ENCODE results near the gene BSG.

BSG gene

GRCh38 chr19:542173-542866, 30.1 kb upstream of the BSG start:
- no peaks in the 10 kb centered on the region for H3K4me1 ChIP-seq (ENCODE audit: control insufficient read depth, insufficient read depth, low read length, unreplicated experiment)
- no peaks in the 10 kb centered on the region for H3K79me2 ChIP-seq (ENCODE audit: control insufficient read depth, insufficient read depth, low read length, unreplicated experiment)
- H3K27ac ChIP-seq (ENCODE audit: low read depth, low read length) = no peak overlapping the region
- no peak overlapping the region for H3K4me3 ChIP-seq (ENCODE audit: low read depth, low read length)
- H3K27me3 ChIP-seq (ENCODE audit: insufficient read depth, low read length) = no peaks in the 10 kb centered on the region
- no peak overlapping the region for H2AFZ ChIP-seq (ENCODE audit: low read length, unreplicated experiment)
- H3K36me3 ChIP-seq (ENCODE audit: insufficient read depth, low read length) = no peaks in the 10 kb centered on the region

- Histone ChIP-seq H3K27ac (ENCODE audit: low read depth, low read length) (no peak within 1 kb of the TSS), H3K79me2 (ENCODE audit: control insufficient read depth, insufficient read depth, low read length, unreplicated experiment) (no peaks in the 10 kb centered on the region), H3K27me3 (ENCODE audit: insufficient read depth, low read length) (no peaks in the 10 kb centered on the region)
These were observed 28.3 kb upstream of the BSG start, which contains the start of gene GZMM for GRCh38 chr19:543910-544608. Gene GZMM (plus strand): TSS chr19:544053. CDS start chr19:544072, 19 bp downstream.

GRCh38 chr19:547117-547516, 25.3 kb upstream of the BSG start:
- Histone ChIP-seq H3K36me3 (ENCODE audit: insufficient read depth, low read length) (no peaks in the 10 kb centered on the region), H3K27me3 (ENCODE audit: insufficient read depth, low read length) (no peaks in the 10 kb centered on the region), H3K79me2 (ENCODE audit: control insufficient read depth, insufficient read depth, low read length, unreplicated experiment) (no peaks in the 10 kb centered on the region), H3K27ac (ENCODE audit: low read depth, low read length) (no peak overlapping the region), H3K4me1 (ENCODE audit: control insufficient read depth, insufficient read depth, low read length, unreplicated experiment) (no peaks in the 10 kb centered on the region), H2AFZ (ENCODE audit: low read length, unreplicated experiment) (no peak overlapping the region), H3K4me3 (ENCODE audit: low read depth, low read length) (no peak overlapping the region)

More at GRCh38 chr19:543910-544608, 28.3 kb upstream of the BSG start, which contains the start of gene GZMM:
- Histone ChIP-seq H2AFZ (ENCODE audit: low read length, unreplicated experiment) (no peak within 1 kb of the TSS), H3K4me1 (ENCODE audit: control insufficient read depth, insufficient read depth, low read length, unreplicated experiment) (no peaks in the 10 kb centered on the region), H3K36me3 (ENCODE audit: insufficient read depth, low read length) (no peaks in the 10 kb centered on the region), H3K4me3 (ENCODE audit: low read depth, low read length) (no peak within 1 kb of the TSS)

GRCh38 chr19:547836-548720, 24.3 kb upstream of the BSG start:
- no peaks in the 10 kb centered on the region for H3K27me3 ChIP-seq (ENCODE audit: insufficient read depth, low read length)
- H3K4me1 ChIP-seq (ENCODE audit: control insufficient read depth, insufficient read depth, low read length, unreplicated experiment) = no peaks in the 10 kb centered on the region
- no peaks in the 10 kb centered on the region for H3K36me3 ChIP-seq (ENCODE audit: insufficient read depth, low read length)
- H2AFZ ChIP-seq (ENCODE audit: low read length, unreplicated experiment) = no peak overlapping the region
- no peaks in the 10 kb centered on the region for H3K79me2 ChIP-seq (ENCODE audit: control insufficient read depth, insufficient read depth, low read length, unreplicated experiment)
- no peak overlapping the region for H3K4me3 ChIP-seq (ENCODE audit: low read depth, low read length)
- no peak overlapping the region for H3K27ac ChIP-seq (ENCODE audit: low read depth, low read length)

DNA sequence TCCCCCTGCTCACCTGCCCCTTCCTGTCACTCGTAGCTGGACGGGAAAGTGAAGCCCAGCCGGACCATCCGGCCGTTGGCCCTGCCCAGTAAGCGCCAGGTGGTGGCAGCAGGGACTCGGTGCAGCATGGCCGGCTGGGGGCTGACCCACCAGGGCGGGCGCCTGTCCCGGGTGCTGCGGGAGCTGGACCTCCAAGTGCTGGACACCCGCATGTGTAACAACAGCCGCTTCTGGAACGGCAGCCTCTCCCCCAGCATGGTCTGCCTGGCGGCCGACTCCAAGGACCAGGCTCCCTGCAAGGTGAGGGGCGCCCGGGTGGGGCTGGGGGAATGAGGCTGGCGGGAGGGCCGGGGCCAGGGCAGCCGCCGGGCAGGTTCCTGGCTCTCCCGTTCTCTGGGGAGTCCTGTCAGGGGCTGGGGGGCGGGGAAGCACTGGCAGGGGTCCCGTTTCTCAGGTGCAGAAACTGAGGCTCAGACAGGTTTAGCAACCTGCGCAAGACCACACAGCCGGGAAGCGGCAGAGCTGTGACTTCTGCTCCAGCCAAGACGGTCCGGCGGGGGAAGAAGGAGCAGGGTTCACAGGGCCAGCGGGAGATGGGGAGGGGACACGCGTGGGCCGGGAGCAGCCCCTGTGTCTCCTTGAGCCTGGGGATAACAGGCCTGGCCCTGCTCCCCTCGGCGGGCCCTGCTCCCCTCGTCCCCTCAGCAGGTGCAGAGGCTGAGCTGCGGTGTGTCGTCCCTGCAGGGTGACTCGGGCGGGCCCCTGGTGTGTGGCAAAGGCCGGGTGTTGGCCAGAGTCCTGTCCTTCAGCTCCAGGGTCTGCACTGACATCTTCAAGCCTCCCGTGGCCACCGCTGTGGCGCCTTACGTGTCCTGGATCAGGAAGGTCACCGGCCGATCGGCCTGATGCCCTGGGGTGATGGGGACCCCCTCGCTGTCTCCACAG, 23.2 kb upstream of the BSG start:
- no peaks in the 10 kb centered on the region for H3K36me3 ChIP-seq (ENCODE audit: insufficient read depth, low read length)
- no peaks in the 10 kb centered on the region for H3K4me1 ChIP-seq (ENCODE audit: control insufficient read depth, insufficient read depth, low read length, unreplicated experiment)
- H2AFZ ChIP-seq (ENCODE audit: low read length, unreplicated experiment) = no peak overlapping the region
- no peak overlapping the region for H3K4me3 ChIP-seq (ENCODE audit: low read depth, low read length)
- H3K79me2 ChIP-seq (ENCODE audit: control insufficient read depth, insufficient read depth, low read length, unreplicated experiment) = no peaks in the 10 kb centered on the region
- no peaks in the 10 kb centered on the region for H3K27me3 ChIP-seq (ENCODE audit: insufficient read depth, low read length)
- no peak overlapping the region for H3K27ac ChIP-seq (ENCODE audit: low read depth, low read length)

DNA sequence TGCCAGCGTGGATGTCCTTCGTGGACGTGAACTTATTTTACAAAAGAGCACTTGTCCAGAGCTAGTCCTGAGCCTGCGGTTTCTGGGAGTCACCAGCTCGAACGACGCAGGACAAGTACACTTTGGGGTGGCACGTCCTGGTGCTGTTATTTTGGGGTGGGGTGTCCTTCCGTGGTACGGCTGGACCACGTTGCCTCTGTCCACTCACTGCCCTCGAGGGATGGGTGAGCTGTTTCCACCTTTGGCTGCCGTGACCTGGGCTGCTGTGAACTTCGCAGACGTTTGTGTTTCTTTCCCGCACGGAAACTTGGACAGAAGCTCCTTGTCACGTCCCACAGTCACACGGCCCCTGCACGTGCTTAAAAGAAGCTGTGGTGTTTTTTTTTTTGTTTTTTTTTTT, 17.6 kb upstream of the BSG start:
- Histone ChIP-seq H3K79me2 (ENCODE audit: control insufficient read depth, insufficient read depth, low read length, unreplicated experiment) (no peaks in the 10 kb centered on the region), H3K27ac (ENCODE audit: low read depth, low read length) (no peak overlapping the region), H3K4me3 (ENCODE audit: low read depth, low read length) (no peak overlapping the region), H3K4me1 (ENCODE audit: control insufficient read depth, insufficient read depth, low read length, unreplicated experiment) (no peaks in the 10 kb centered on the region), H2AFZ (ENCODE audit: low read length, unreplicated experiment) (no peak overlapping the region), H3K36me3 (ENCODE audit: insufficient read depth, low read length) (no peaks in the 10 kb centered on the region), H3K27me3 (ENCODE audit: insufficient read depth, low read length) (no peaks in the 10 kb centered on the region)

DNA sequence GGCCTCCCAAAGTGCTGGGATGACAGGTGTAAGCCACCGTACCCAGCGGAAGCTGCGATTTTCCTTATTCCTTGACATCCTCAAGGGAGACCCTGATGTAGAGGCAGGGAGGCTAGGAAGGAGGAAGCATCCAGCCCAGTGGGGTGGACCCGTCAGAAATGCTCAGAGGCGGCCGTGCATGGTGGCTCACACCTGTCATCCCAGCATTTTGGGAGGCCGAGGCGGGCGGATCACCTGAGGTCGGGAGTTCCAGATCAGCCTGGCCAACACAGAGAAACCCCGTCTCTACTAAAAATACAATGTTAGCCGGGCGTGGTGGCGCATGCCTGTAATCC, 17.0 kb upstream of the BSG start:
- no peaks in the 10 kb centered on the region for H3K79me2 ChIP-seq (ENCODE audit: control insufficient read depth, insufficient read depth, low read length, unreplicated experiment)
- H3K4me1 ChIP-seq (ENCODE audit: control insufficient read depth, insufficient read depth, low read length, unreplicated experiment) = no peaks in the 10 kb centered on the region
- no peak overlapping the region for H2AFZ ChIP-seq (ENCODE audit: low read length, unreplicated experiment)
- no peak overlapping the region for H3K4me3 ChIP-seq (ENCODE audit: low read depth, low read length)
- no peaks in the 10 kb centered on the region for H3K27me3 ChIP-seq (ENCODE audit: insufficient read depth, low read length)
- H3K36me3 ChIP-seq (ENCODE audit: insufficient read depth, low read length) = no peaks in the 10 kb centered on the region
- H3K27ac ChIP-seq (ENCODE audit: low read depth, low read length) = no peak overlapping the region

GRCh38 chr19:556611-557382, 15.6 kb upstream of the BSG start:
- no peak overlapping the region for H2AFZ ChIP-seq (ENCODE audit: low read length, unreplicated experiment)

GRCh38 chr19:558770-559439, 13.5 kb upstream of the BSG start:
- no peaks in the 10 kb centered on the region for H3K4me1 ChIP-seq (ENCODE audit: control insufficient read depth, insufficient read depth, low read length, unreplicated experiment)
- no peak overlapping the region for H2AFZ ChIP-seq (ENCODE audit: low read length, unreplicated experiment)
- H3K27ac ChIP-seq (ENCODE audit: low read depth, low read length) = no peak overlapping the region
- H3K27me3 ChIP-seq (ENCODE audit: insufficient read depth, low read length) = no peaks in the 10 kb centered on the region
- no peaks in the 10 kb centered on the region for H3K79me2 ChIP-seq (ENCODE audit: control insufficient read depth, insufficient read depth, low read length, unreplicated experiment)
- H3K4me3 ChIP-seq (ENCODE audit: low read depth, low read length) = no peak overlapping the region
- no peaks in the 10 kb centered on the region for H3K36me3 ChIP-seq (ENCODE audit: insufficient read depth, low read length)

More at GRCh38 chr19:556611-557382, 15.6 kb upstream of the BSG start:
- no peak overlapping the region for H3K27ac ChIP-seq (ENCODE audit: low read depth, low read length)
- H3K36me3 ChIP-seq (ENCODE audit: insufficient read depth, low read length) = no peaks in the 10 kb centered on the region
- H3K79me2 ChIP-seq (ENCODE audit: control insufficient read depth, insufficient read depth, low read length, unreplicated experiment) = no peaks in the 10 kb centered on the region
- no peaks in the 10 kb centered on the region for H3K4me1 ChIP-seq (ENCODE audit: control insufficient read depth, insufficient read depth, low read length, unreplicated experiment)
- no peaks in the 10 kb centered on the region for H3K27me3 ChIP-seq (ENCODE audit: insufficient read depth, low read length)
- H3K4me3 ChIP-seq (ENCODE audit: low read depth, low read length) = no peak overlapping the region
